GM19468 (cell line): ENCODE data around the gene FBP2.
"Not testable (repeated sequence)": the region's sequence is repeated elsewhere in the genome, so short reads cannot be mapped to it uniquely, and the experiment has no call there.

Source experiments
- ATAC-seq: cut with Tn5 transposase; IDR thresholded peaks from one replicate; pipeline ENCODE4 v1.9.1; 2021; ENCODE audit warnings: mild to moderate bottlenecking, moderate library complexity, moderate number of reproducible peaks; ENCODE audit not compliant: unreplicated experiment; ENCODE audit errors: extremely low read depth

Gene FBP2

DNA sequence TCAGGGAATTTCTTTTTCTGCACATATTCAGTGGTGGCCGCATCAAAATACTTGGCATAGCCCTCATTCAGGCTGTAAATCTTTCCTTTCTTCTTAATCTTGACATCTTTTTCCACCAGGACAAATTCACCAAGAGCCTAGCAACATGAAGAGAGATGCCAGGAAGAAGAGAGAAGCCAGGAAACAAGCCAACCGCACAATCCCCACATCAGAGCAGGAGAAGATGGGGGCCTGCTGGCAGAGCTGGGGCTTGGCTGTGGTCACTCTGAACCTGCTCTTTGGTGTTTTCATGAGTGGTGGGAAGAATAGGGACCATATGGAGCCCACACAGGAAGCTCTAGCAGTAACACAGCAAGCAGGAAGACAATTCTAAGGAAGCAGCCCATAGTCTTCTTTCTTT, 26.4 kb downstream of the FBP2 start:
- ATAC-seq, result no peak

GRCh38 chr9:94566550-94566949, 27.1 kb downstream of the FBP2 start:
- no peak for ATAC-seq

- not testable (repeated sequence) for ATAC-seq
Measured at GRCh38 chr9:94564279-94564678, 29.3 kb downstream of the FBP2 start.

DNA sequence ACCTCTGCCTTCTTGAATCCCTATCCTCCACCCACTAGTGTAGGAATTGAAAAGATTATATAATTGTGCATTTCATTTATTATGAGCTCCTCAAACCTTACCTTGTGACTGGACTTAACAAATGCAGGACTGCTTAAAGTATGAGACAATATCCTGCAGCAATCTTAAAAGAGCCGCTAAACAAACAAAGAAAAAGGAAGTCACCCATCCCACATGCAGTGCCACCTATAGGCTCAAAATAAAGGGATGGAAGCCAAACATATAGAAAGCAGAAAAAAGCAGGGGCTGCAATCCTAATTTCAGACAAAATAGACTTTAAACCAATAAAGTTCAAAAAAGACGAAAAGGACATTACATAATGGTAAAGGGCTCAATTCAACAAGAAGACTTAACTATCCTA, 30.1 kb downstream of the FBP2 start:
- ATAC-seq, result no peak

DNA sequence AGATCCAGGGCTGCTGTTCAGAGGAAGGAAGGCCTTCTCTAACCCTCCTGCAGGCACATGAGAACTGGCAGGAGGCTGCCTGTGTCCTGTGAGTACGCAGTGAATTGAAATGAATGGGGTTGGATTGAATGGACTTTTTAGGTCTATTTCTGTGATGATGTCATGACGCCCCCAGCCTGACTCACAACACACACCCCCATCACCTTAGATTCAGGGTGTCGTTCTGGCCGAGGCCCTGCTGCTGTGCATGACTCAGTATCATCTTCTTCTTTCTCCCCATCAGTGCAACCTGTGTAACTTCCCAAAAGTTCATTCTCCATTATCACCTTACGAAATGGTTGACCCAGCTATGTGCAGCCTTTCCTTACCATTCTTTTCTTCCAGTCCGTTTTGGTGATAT, 33.4 kb downstream of the FBP2 start:
- ATAC-seq, result no peak

DNA sequence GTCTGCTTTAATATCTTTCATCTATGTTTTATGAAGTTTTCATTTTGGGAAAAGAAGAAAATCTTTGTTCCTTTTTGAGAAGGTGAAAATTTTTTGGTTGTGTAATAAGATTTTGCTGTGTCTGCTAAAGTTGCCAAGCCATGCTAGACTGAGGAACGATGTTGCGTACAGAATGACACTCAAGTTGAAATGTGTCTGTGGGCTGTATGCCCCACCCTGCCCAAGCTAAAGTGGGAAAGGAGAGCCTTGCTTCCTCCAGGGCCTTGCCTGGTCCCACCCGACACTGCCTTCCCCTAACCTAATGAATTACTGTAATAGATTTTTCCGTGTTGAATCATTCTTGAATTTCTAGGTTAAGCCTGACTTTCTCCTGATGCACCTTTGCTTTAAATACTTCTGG, 36.2 kb downstream of the FBP2 start:
- ATAC-seq, result no peak

GRCh38 chr9:94554439-94555331, 38.9 kb downstream of the FBP2 start, which contains the start of gene PCAT7:
TSS of gene PCAT7 (plus strand) at chr9:94555083.
- no peak for ATAC-seq

DNA sequence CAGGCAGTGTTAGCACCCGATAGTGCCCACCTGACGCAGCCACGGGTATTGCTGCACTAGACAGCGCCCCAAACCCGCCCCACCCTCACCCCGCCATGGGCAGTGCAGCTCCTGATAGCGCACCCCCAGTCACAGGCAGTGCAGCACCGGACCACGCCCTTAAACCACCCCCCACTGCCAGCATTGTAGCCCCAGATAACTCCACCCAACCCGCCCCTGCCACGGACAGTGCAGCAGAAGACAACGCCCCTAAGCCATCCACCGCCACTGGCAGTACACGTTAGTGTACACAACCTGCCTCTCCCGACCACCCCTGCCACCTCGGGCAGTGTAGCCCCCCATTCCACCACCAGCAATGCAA, 39.6 kb downstream of the FBP2 start:
- ATAC-seq, result no peak

GRCh38 chr9:94553029-94553938, 40.3 kb downstream of the FBP2 start:
- no peak for ATAC-seq

DNA sequence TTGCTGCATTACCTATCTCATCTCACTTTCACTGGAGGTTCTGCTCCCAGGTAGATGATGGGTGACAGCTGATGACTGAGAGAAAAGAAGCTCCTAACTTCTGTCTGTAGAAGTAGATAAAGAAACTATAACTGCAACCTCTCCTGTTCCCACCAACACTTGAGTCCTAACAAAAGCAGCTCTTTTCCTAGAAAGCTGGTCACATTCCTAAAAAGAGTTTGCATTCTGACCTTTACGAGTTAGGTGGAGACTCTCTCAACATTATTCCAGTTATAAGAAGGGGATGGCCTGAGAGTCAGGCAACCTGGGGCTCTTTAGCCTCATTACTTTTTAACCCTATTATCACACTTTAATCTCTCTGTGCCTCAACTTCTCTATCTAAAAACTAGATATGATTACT, 47.7 kb downstream of the FBP2 start:
- ATAC-seq, result no peak

GRCh38 chr9:94544335-94544734, 49.3 kb downstream of the FBP2 start:
- ATAC-seq, result not testable (repeated sequence)

- no peak for ATAC-seq
Measured at GRCh38 chr9:94538908-94539307, 54.7 kb downstream of the FBP2 start.

GRCh38 chr9:94534901-94535300, 58.7 kb downstream of the FBP2 start:
- no peak for ATAC-seq

GRCh38 chr9:94533601-94534000, 60.0 kb downstream of the FBP2 start:
- no peak for ATAC-seq

DNA sequence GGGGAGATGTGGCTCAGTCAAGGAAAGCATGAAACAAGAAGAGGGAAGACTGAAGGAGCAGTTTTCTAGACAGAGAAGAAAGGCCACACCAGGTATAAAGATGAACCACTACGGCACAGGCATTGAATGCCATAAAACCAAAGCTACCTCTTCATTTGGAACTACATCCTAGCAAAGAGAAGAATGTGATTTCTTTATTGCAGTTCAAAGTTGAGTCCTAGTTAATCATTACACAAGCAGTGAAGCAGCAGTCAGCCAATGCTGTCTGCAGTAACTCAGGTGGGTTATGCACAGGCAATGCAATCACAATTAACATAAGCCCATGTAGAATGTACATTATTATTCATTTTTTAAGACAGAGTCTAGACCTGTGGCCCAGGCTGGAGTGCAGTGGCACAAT, 60.5 kb downstream of the FBP2 start:
- no peak for ATAC-seq

GRCh38 chr9:94528886-94529285, 64.7 kb downstream of the FBP2 start:
- no peak for ATAC-seq

GRCh38 chr9:94526951-94527350, 66.7 kb downstream of the FBP2 start:
- no peak for ATAC-seq

DNA sequence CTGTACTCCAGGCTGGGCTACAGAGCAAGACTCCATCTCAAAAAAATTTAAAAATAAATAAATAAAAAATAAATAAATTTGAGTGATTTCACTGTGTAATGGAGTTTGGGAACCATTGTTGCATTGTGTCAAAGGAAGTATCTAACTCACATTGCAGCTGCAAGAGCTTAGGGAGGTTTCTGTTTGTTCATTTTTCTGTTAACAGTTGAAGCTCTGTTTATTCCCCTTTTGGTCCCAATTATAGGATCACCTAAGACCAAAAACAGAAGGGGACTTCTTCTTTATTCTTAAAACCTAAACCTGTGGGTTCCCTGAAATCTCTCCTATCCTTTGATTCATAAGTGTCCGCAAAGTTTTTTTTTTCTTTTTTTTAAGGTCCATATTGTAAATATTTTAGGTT, 67.4 kb downstream of the FBP2 start:
- ATAC-seq, result no peak

- ATAC-seq, result no peak
Measured at GRCh38 chr9:94525396-94526035, 68.1 kb downstream of the FBP2 start.

- ATAC-seq, result no peak
Measured at GRCh38 chr9:94517254-94517653, 76.4 kb downstream of the FBP2 start.

GRCh38 chr9:94514722-94515121, 78.9 kb downstream of the FBP2 start:
- ATAC-seq, result no peak
